CD4-positive, CD25-positive, alpha-beta regulatory T cell (primary cell): ENCODE measurements around the gene IFNL4. TPM values are rescaled to one million over a fixed set of nuclear protein-coding genes. Genes with fewer than 3 reads are reported as not detected.

Experiments used
- ATAC-seq, 2 donors: fragments of 150-1000 bp; cut with Tn5 transposase; one replicate each; pipeline ENCODE4 v1.10.0; 2021; ENCODE audit warnings: low read depth in 2 of 2, moderate number of reproducible peaks in 2 of 2, moderate library complexity in 1 of 2
- DNase-seq, 3 donors: peaks; one replicate each; pipeline versions ENCODE4 v3.0.0 to v3.0.0-alpha.2; 2012 to 2022; ENCODE audit warnings: mixed read lengths in 1 of 3
- H3K27ac ChIP-seq: one replicate; pipeline ENCODE4 v1.7.0; 2013; ENCODE audit warnings: mild to moderate bottlenecking, low read length; ENCODE audit not compliant: insufficient read depth, poor library complexity, severe bottlenecking
- H3K27me3 ChIP-seq: one replicate; pipeline ENCODE4 v1.7.0; 2013; ENCODE audit warnings: low read length; ENCODE audit not compliant: control insufficient read depth, insufficient read depth
- H3K36me3 ChIP-seq: one replicate; pipeline ENCODE4 v1.7.0; 2013; ENCODE audit warnings: mild to moderate bottlenecking, low read length, moderate library complexity; ENCODE audit not compliant: control insufficient read depth, insufficient read depth
- H3K4me1 ChIP-seq: 2 replicates; pipeline ENCODE4 v1.7.0; 2013; ENCODE audit warnings: mild to moderate bottlenecking, low read length; ENCODE audit not compliant: insufficient read depth, control insufficient read depth, poor library complexity, severe bottlenecking
- H3K4me3 ChIP-seq: one replicate; pipeline ENCODE4 v1.7.0; 2013; ENCODE audit warnings: low read depth, mild to moderate bottlenecking, low read length, moderate library complexity
- H3K9me3 ChIP-seq, 2 experiments: 1 replicate in 1 of 2; 2 replicates in 1 of 2; pipeline ENCODE4 v1.7.0; 2013; ENCODE audit warnings: low read length in 2 of 2, mild to moderate bottlenecking in 1 of 2, moderate library complexity in 1 of 2; ENCODE audit not compliant: control insufficient read depth in 2 of 2
- H3K27ac Mint-ChIP-seq, 3 donors: one replicate each; pipeline ENCODE4 v1.8.0; 2020 to 2022; ENCODE audit warnings: mild to moderate bottlenecking in 3 of 3, mixed read lengths in 3 of 3, moderate library complexity in 2 of 3
- H3K27me3 Mint-ChIP-seq: one replicate; pipeline ENCODE4 v1.8.0; 2022; ENCODE audit warnings: mild to moderate bottlenecking, mixed read lengths
- H3K36me3 Mint-ChIP-seq: one replicate; pipeline ENCODE4 v1.8.0; 2020; ENCODE audit warnings: mixed read lengths
- H3K4me1 Mint-ChIP-seq, 4 donors: one replicate each; pipeline ENCODE4 v1.8.0; 2020 to 2022; ENCODE audit warnings: mixed read lengths in 4 of 4, mild to moderate bottlenecking in 1 of 4
- H3K4me3 Mint-ChIP-seq, 4 donors: one replicate each; pipeline ENCODE4 v1.8.0; 2020 to 2022; ENCODE audit warnings: mild to moderate bottlenecking in 4 of 4, mixed read lengths in 4 of 4, moderate library complexity in 3 of 4
- H3K9me3 Mint-ChIP-seq, 7 donors: one replicate each; pipeline ENCODE4 v1.8.0; 2020 to 2022; ENCODE audit warnings: mixed read lengths in 7 of 7, mild to moderate bottlenecking in 3 of 7, moderate library complexity in 2 of 7
- polyA plus RNA-seq, 4 donors: library from polyadenylated mRNA; unstranded; fragments of 300-500 nt; fragmentation: Illumina TruSeq; gene quantifications; one replicate each; pipeline ENCODE4 v1.2.3, GENCODE V29; 2021
- total RNA-seq: library from RNA; stranded (reverse); gene quantifications from one replicate; pipeline ENCODE4 v1.2.3, GENCODE V29; 2022

Gene IFNL4
- total and polyA plus RNA-seq, 5 donors from 2014 or later, result not detected

DNA sequence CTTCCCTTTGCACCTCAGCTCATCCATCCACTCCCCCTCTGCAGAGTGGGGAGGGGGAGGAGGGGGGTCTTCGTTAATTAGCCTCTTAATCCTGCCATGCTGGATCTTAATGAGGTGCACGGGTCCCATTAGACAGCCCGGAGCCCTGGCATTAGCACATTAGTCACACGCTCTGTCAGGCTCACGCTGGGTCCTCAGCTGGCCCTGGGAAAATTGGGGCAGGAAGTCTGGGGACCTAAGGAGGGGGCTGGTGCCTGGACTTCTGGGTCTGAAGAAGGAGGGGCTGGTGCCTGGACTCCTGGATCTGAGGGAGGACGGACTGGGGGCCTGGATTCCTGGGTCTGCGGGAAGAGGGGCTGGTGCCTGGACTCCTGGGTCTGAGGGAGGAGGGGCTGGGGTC lies 52.3 kb downstream of the IFNL4 start:
- H3K36me3 Mint-ChIP-seq, result no peaks in the 10 kb centered on the region
- peaks cover 67% of the 10 kb centered on the region for H3K27me3 Mint-ChIP-seq
- Histone ChIP-seq H3K4me3 (no peak overlapping the region), H3K27ac (no peak overlapping the region), H3K27me3 (peaks cover 8% of the 10 kb centered on the region), H3K36me3 (no peaks in the 10 kb centered on the region), H3K4me1 (peaks cover 21% of the 10 kb centered on the region), H3K9me3 (no peaks in the 10 kb centered on the region)
- H3K4me1 Mint-ChIP-seq, result peaks cover 0 to 25% (median 6%) of the 10 kb centered on the region in 4 donors
- no peaks in the 10 kb centered on the region for H3K9me3 Mint-ChIP-seq
- no peak for DNase-seq
- no peak overlapping the region for H3K27ac Mint-ChIP-seq
- peak overlapping the region in 1 of 4 donors; percentile 48 for H3K4me3 Mint-ChIP-seq
- ATAC-seq, result no peak

Other genes starting within 250 kb of the IFNL4 start
- 0.35 TPM for gene FBXO27, start 216.3 kb downstream of the IFNL4 start, total RNA-seq
- gene FBXO27, start 216.3 kb downstream of the IFNL4 start, polyA plus RNA-seq, result under 1 TPM in 3 of 4 donors, not detected in 1; 0.16 to 0.34 (median 0.22) TPM
- gene ACP7, start 164.5 kb downstream of the IFNL4 start, total RNA-seq, result not detected
- gene ACP7, start 164.5 kb downstream of the IFNL4 start, polyA plus RNA-seq, result not detected
- 10.9 TPM for gene PAK4, start 123.1 kb downstream of the IFNL4 start, total RNA-seq
- gene PAK4, start 123.1 kb downstream of the IFNL4 start, polyA plus RNA-seq, result 1 to 10 TPM in 3 of 4 donors, under 1 TPM in 1; 0.87 to 2.0 (median 1.5) TPM
- not detected for gene NCCRP1, start 51.9 kb downstream of the IFNL4 start, total RNA-seq
- gene NCCRP1, start 51.9 kb downstream of the IFNL4 start, polyA plus RNA-seq, result not detected
- gene SYCN, start 44.6 kb downstream of the IFNL4 start, total RNA-seq, result not detected
- not detected for gene SYCN, start 44.6 kb downstream of the IFNL4 start, polyA plus RNA-seq
- gene IFNL3, start 3.9 kb downstream of the IFNL4 start, total RNA-seq, result not detected
- not detected for gene IFNL3, start 3.9 kb downstream of the IFNL4 start, polyA plus RNA-seq
- gene IFNL2, start 19.5 kb upstream of the IFNL4 start, total RNA-seq, result not detected
- gene IFNL2, start 19.5 kb upstream of the IFNL4 start, polyA plus RNA-seq, result not detected
- not detected for gene IFNL1, start 47.6 kb upstream of the IFNL4 start, total RNA-seq
- gene IFNL1, start 47.6 kb upstream of the IFNL4 start, polyA plus RNA-seq, result not detected
- gene LRFN1, start 72.0 kb upstream of the IFNL4 start, total RNA-seq, result 4.9 TPM
- 1 to 10 TPM; 2.1 to 4.9 (median 3.1) TPM for gene LRFN1, start 72.0 kb upstream of the IFNL4 start, polyA plus RNA-seq
- gene GMFG, start 87.2 kb upstream of the IFNL4 start, total RNA-seq, result 512 TPM
- gene GMFG, start 87.2 kb upstream of the IFNL4 start, polyA plus RNA-seq, result 1,000 to 10,000 TPM; 1,343 to 1,906 (median 1,706) TPM
- 78.9 TPM for gene SAMD4B, start 93.6 kb upstream of the IFNL4 start, total RNA-seq
- gene SAMD4B, start 93.6 kb upstream of the IFNL4 start, polyA plus RNA-seq, result 1 to 10 TPM; 5.7 to 9.9 (median 6.5) TPM
- gene PAF1, start 142.2 kb upstream of the IFNL4 start, total RNA-seq, result 138 TPM
- gene PAF1, start 142.2 kb upstream of the IFNL4 start, polyA plus RNA-seq, result 10 to 100 TPM; 35.0 to 46.7 (median 39.0) TPM
- gene MED29, start 142.5 kb upstream of the IFNL4 start, total RNA-seq, result 65.6 TPM
- 10 to 100 TPM; 53.6 to 61.4 (median 57.9) TPM for gene MED29, start 142.5 kb upstream of the IFNL4 start, polyA plus RNA-seq
- 1,400 TPM for gene ZFP36, start 158.0 kb upstream of the IFNL4 start, total RNA-seq
- 100 to 1,000 TPM in 3 of 4 donors, 10 to 100 TPM in 1; 89.8 to 134 (median 109) TPM for gene ZFP36, start 158.0 kb upstream of the IFNL4 start, polyA plus RNA-seq
- 209 TPM for gene PLEKHG2, start 163.8 kb upstream of the IFNL4 start, total RNA-seq
- gene PLEKHG2, start 163.8 kb upstream of the IFNL4 start, polyA plus RNA-seq, result 1 to 10 TPM; 1.3 to 3.9 (median 3.1) TPM
- gene RPS16, start 187.1 kb upstream of the IFNL4 start, total RNA-seq, result 2,708 TPM
- 1,000 to 10,000 TPM; 1,440 to 2,367 (median 1,925) TPM for gene RPS16, start 187.1 kb upstream of the IFNL4 start, polyA plus RNA-seq
- 322 TPM for gene SUPT5H, start 196.7 kb upstream of the IFNL4 start, total RNA-seq
- 10 to 100 TPM; 75.1 to 83.9 (median 82.8) TPM for gene SUPT5H, start 196.7 kb upstream of the IFNL4 start, polyA plus RNA-seq
- 45.3 TPM for gene TIMM50, start 232.0 kb upstream of the IFNL4 start, total RNA-seq
- gene TIMM50, start 232.0 kb upstream of the IFNL4 start, polyA plus RNA-seq, result 10 to 100 TPM; 35.4 to 47.4 (median 40.2) TPM